ENCODE data around the gene MAG.

MAG gene

DNA sequence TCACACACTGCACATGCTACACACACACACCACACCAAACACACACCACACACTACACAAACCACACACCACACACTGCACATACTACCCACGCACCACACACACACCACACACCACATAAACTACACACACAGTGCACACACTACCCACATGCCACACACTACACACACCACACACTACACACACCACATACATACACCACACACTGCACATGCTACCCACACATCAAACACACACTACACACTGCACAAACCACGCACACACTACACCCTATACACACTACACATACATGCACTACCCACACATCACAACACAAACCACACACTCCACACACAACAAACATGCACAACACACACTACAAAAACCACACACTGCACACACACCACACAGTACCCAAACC, 6.0 kb downstream of the MAG start (continued):
- TF ChIP-seq, protein P1, sequence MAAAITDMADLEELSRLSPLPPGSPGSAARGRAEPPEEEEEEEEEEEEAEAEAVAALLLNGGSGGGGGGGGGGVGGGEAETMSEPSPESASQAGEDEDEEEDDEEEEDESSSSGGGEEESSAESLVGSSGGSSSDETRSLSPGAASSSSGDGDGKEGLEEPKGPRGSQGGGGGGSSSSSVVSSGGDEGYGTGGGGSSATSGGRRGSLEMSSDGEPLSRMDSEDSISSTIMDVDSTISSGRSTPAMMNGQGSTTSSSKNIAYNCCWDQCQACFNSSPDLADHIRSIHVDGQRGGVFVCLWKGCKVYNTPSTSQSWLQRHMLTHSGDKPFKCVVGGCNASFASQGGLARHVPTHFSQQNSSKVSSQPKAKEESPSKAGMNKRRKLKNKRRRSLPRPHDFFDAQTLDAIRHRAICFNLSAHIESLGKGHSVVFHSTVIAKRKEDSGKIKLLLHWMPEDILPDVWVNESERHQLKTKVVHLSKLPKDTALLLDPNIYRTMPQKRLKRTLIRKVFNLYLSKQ (tag by site-specific recombination; IDR thresholded peaks at IDR 0.05; ENCODE audit: borderline replicate concordance), result peak; percentile 3; the same call in 1 of the 2 replicates
- peak; percentile 23 for TF ChIP-seq ZNF514 (tag by site-specific recombination; IDR thresholded peaks at IDR 0.05)
- TF ChIP-seq ZFP41 (tag by site-specific recombination; IDR thresholded peaks at IDR 0.05; ENCODE audit: borderline replicate concordance), result 0 out of 2 replicates have a peak, but pooled peaks have one; percentile 43
- TF ChIP-seq, protein P2, sequence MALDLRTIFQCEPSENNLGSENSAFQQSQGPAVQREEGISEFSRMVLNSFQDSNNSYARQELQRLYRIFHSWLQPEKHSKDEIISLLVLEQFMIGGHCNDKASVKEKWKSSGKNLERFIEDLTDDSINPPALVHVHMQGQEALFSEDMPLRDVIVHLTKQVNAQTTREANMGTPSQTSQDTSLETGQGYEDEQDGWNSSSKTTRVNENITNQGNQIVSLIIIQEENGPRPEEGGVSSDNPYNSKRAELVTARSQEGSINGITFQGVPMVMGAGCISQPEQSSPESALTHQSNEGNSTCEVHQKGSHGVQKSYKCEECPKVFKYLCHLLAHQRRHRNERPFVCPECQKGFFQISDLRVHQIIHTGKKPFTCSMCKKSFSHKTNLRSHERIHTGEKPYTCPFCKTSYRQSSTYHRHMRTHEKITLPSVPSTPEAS (tag by site-specific recombination; IDR thresholded peaks at IDR 0.05), result peak; percentile 48
- TF ChIP-seq KLF9 (tag by site-specific recombination; IDR thresholded peaks at IDR 0.05; ENCODE audit: low read depth), result 0 out of 2 replicates have a peak, but pooled peaks have one; percentile 5
- TF ChIP-seq, protein P3, sequence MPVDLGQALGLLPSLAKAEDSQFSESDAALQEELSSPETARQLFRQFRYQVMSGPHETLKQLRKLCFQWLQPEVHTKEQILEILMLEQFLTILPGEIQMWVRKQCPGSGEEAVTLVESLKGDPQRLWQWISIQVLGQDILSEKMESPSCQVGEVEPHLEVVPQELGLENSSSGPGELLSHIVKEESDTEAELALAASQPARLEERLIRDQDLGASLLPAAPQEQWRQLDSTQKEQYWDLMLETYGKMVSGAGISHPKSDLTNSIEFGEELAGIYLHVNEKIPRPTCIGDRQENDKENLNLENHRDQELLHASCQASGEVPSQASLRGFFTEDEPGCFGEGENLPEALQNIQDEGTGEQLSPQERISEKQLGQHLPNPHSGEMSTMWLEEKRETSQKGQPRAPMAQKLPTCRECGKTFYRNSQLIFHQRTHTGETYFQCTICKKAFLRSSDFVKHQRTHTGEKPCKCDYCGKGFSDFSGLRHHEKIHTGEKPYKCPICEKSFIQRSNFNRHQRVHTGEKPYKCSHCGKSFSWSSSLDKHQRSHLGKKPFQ (tag by site-specific recombination; IDR thresholded peaks at IDR 0.05), result peak; percentile 85
- TF ChIP-seq WT1 (tag by site-specific recombination; IDR thresholded peaks at IDR 0.05), result no peak
- TF ChIP-seq, protein P4, sequence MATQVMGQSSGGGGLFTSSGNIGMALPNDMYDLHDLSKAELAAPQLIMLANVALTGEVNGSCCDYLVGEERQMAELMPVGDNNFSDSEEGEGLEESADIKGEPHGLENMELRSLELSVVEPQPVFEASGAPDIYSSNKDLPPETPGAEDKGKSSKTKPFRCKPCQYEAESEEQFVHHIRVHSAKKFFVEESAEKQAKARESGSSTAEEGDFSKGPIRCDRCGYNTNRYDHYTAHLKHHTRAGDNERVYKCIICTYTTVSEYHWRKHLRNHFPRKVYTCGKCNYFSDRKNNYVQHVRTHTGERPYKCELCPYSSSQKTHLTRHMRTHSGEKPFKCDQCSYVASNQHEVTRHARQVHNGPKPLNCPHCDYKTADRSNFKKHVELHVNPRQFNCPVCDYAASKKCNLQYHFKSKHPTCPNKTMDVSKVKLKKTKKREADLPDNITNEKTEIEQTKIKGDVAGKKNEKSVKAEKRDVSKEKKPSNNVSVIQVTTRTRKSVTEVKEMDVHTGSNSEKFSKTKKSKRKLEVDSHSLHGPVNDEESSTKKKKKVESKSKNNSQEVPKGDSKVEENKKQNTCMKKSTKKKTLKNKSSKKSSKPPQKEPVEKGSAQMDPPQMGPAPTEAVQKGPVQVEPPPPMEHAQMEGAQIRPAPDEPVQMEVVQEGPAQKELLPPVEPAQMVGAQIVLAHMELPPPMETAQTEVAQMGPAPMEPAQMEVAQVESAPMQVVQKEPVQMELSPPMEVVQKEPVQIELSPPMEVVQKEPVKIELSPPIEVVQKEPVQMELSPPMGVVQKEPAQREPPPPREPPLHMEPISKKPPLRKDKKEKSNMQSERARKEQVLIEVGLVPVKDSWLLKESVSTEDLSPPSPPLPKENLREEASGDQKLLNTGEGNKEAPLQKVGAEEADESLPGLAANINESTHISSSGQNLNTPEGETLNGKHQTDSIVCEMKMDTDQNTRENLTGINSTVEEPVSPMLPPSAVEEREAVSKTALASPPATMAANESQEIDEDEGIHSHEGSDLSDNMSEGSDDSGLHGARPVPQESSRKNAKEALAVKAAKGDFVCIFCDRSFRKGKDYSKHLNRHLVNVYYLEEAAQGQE (tag by site-specific recombination; IDR thresholded peaks at IDR 0.05), result no peak; the same call in 1 of the 2 replicates
- TF ChIP-seq ZNF239 (tag by site-specific recombination; IDR thresholded peaks at IDR 0.05), result peak; percentile 63; the same call in 1 of the 2 replicates
- TF ChIP-seq, protein P5, sequence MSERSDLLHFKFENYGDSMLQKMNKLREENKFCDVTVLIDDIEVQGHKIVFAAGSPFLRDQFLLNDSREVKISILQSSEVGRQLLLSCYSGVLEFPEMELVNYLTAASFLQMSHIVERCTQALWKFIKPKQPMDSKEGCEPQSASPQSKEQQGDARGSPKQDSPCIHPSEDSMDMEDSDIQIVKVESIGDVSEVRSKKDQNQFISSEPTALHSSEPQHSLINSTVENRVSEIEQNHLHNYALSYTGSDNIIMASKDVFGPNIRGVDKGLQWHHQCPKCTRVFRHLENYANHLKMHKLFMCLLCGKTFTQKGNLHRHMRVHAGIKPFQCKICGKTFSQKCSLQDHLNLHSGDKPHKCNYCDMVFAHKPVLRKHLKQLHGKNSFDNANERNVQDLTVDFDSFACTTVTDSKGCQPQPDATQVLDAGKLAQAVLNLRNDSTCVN (tag by site-specific recombination; optimal IDR thresholded peaks at IDR 0.05), result peak; percentile 1
- peak; percentile 48 for TF ChIP-seq ZNF785 (tag by site-specific recombination; IDR thresholded peaks at IDR 0.05)
- TF ChIP-seq ZNF610 (tag by site-specific recombination; IDR thresholded peaks at IDR 0.05; ENCODE audit: borderline replicate concordance), result no peak
- TF ChIP-seq ZNF121 (tag by site-specific recombination; IDR thresholded peaks at IDR 0.05), result 0 out of 2 replicates have a peak, but pooled peaks have one; percentile 35
- TF ChIP-seq ZNF548 (tag by site-specific recombination; IDR thresholded peaks at IDR 0.05), result 0 out of 2 replicates have a peak, but pooled peaks have one; percentile 8
- peak; percentile 42; the same call in 1 of the 2 replicates for TF ChIP-seq ZBTB1 (tag by site-specific recombination; IDR thresholded peaks at IDR 0.05)
- TF ChIP-seq ZNF16 (tag by site-specific recombination; IDR thresholded peaks at IDR 0.05; ENCODE audit: low read depth), result peak; percentile 43; the same call in 1 of the 2 replicates
- no peak for TF ChIP-seq ZNF274 (IDR thresholded peaks at IDR 0.05; ENCODE audit: low read length)
- peak; percentile 67; the same call in 1 of the 2 replicates for TF ChIP-seq ZNF274 (tag by site-specific recombination; IDR thresholded peaks at IDR 0.05; ENCODE audit: borderline replicate concordance)
- TF ChIP-seq, protein P6, sequence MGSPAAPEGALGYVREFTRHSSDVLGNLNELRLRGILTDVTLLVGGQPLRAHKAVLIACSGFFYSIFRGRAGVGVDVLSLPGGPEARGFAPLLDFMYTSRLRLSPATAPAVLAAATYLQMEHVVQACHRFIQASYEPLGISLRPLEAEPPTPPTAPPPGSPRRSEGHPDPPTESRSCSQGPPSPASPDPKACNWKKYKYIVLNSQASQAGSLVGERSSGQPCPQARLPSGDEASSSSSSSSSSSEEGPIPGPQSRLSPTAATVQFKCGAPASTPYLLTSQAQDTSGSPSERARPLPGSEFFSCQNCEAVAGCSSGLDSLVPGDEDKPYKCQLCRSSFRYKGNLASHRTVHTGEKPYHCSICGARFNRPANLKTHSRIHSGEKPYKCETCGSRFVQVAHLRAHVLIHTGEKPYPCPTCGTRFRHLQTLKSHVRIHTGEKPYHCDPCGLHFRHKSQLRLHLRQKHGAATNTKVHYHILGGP (tag by site-specific recombination; IDR thresholded peaks at IDR 0.05), result 0 out of 2 replicates have a peak, but pooled peaks have one; percentile 1
- no peak for TF ChIP-seq ZSCAN23 (tag by site-specific recombination; IDR thresholded peaks at IDR 0.05)
- TF ChIP-seq, protein P7, sequence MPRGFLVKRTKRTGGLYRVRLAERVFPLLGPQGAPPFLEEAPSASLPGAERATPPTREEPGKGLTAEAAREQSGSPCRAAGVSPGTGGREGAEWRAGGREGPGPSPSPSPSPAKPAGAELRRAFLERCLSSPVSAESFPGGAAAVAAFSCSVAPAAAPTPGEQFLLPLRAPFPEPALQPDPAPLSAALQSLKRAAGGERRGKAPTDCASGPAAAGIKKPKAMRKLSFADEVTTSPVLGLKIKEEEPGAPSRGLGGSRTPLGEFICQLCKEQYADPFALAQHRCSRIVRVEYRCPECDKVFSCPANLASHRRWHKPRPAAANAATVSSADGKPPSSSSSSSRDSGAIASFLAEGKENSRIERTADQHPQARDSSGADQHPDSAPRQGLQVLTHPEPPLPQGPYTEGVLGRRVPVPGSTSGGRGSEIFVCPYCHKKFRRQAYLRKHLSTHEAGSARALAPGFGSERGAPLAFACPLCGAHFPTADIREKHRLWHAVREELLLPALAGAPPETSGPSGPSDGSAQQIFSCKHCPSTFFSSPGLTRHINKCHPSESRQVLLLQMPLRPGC (tag by site-specific recombination; IDR thresholded peaks at IDR 0.05), result peak; percentile 11; the same call in 1 of the 2 replicates
- TF ChIP-seq ZNF175 (tag by site-specific recombination; IDR thresholded peaks at IDR 0.05), result peak; percentile 27; the same call in 1 of the 2 replicates
- TF ChIP-seq, protein P8, sequence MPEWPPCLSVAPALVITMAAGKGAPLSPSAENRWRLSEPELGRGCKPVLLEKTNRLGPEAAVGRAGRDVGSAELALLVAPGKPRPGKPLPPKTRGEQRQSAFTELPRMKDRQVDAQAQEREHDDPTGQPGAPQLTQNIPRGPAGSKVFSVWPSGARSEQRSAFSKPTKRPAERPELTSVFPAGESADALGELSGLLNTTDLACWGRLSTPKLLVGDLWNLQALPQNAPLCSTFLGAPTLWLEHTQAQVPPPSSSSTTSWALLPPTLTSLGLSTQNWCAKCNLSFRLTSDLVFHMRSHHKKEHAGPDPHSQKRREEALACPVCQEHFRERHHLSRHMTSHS (tag by site-specific recombination; IDR thresholded peaks at IDR 0.05), result peak; percentile 8; the same call in 1 of the 2 replicates
- TF ChIP-seq ZNF747 (tag by site-specific recombination; IDR thresholded peaks at IDR 0.05), result no peak
- peak; percentile 44; the same call in 1 of the 2 replicates for TF ChIP-seq OVOL3 (tag by site-specific recombination; IDR thresholded peaks at IDR 0.05)
- TF ChIP-seq ZNF292 (tag by site-specific recombination; IDR thresholded peaks at IDR 0.05; ENCODE audit: borderline replicate concordance, low read depth), result no peak
